Loucy (cell line): ENCODE measurements around the gene LRRC40.
A peak's percentile ranks its signal among the peaks of the same experiment; 100 is the strongest.

Source experiments
- CTCF ChIP-seq: fragments of 200-600 bp; sonication (generic); conservative IDR thresholded peaks from 2 replicates; pipeline ENCODE4 v1.5.1; 2014; ENCODE audit warnings: mild to moderate bottlenecking, antibody characterized with exemption, low read length
- EZH2phosphoT487 ChIP-seq: fragments of 200-600 bp; IDR thresholded peaks from 2 replicates; pipeline ENCODE4 v1.6.1; 2018; ENCODE audit warnings: antibody characterized with exemption, mild to moderate bottlenecking, moderate library complexity, borderline replicate concordance

GRCh38 chr1:70143048-70143659 lies 62.2 kb downstream of the LRRC40 start:
- TF ChIP-seq CTCF (peak; percentile 42), EZH2phosphoT487 (no peak)
